Eye (tissue), 1 donor: Measurements from ENCODE around the gene MGP.

Experiments
- DNase-seq: peaks from one replicate; pipeline ENCODE4 v3.0.0-alpha.2; 2015

Gene MGP

DNA sequence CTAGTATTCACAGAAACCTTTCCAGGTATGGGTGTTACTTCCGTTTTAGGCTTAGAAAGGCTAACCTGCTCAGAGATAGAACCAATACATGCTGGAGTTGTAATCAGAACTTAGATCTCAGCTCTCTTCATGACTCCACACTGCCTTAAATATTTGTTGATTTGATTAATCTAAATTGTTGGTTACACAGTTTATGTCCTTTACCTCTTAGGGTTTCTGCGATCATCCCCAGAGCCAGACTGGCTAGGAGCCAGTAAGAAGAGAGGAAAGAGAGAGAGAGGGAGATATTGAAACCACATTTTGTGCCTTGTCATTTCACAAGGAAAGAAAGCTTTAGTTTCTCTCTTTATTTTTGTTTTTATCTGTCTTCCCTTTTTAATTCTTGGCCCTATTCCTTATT lies 16.8 kb upstream of the MGP start:
- no peak for DNase-seq

DNA sequence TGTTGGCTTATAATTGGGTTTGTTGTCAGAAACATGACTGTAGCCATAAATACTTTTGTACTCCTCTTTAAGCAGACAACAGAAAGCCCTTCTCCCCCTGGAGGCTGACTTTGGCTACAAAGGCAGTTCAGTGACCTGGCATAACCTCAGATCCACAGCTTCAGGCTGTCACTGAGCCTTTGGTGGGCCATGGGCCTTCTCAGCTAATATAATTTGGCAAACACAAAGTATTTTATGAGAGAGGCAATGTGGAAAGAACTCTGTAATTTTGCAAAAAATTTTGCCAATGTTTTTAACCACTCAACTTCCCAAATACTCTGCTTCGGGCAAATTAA lies 15.5 kb upstream of the MGP start:
- no peak for DNase-seq

DNA sequence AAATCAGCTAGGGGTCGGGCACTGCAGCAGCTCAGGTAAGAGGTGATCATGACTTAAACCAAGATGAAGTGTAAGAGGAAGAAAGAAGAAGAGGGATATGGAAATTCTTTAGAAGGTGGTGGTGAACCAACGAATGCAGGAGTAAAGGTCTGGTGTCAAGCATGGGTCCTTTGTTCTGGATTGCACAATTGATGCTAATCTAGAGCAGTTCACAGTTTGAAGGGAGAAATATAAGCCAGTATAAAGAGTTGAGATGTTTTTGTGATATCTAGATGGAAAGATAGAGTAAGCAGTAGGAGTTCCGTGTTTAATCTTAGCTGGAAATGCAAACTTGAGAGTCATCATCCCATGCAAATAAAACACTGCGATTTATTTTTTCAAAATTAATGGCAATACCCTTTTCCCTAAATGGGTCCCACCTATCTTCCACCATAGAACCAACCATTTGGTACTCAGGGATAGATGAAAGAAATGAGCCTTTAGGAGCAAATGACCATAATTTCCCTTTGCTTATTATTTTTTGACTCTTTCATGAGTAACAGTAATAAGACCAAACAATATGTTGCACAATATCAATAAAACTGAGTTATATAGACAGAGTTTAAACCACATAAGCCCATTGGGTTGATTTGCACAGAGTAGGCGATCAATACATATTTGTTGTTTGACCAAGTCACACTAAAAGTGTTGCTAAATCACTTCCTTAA lies 15.0 kb upstream of the MGP start:
- DNase-seq = no peak

DNA sequence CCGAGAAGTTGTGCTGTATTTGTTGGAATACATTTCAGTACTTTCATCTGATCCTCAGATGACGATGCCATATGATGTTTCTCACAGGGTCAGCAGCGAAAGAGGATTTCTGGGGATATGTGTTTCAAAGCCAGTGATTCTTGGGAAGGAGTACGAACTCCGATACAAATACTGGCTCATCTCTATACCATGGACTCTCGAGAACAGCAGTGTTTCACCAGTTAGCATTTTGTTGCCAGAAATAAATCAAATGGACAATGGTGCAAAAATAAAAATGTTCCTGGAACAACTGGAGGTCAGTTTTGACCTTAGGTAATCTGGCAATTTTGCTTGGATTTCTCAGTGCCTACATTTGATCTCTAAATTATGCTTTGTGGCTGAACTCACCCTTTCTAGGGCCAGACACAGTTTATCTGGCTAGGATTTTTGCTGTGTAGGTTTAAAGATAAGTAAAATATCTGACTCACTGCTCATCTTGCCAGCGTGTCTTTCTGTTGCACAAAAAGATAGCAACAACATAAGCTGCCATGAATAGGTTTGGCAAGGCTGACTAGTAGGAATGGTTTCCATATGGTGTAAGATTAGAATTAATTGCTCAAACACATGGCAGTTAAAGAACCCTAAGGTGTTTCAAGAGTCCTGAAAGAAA lies 11.0 kb upstream of the MGP start:
- peak; percentile 61 for DNase-seq

DNA sequence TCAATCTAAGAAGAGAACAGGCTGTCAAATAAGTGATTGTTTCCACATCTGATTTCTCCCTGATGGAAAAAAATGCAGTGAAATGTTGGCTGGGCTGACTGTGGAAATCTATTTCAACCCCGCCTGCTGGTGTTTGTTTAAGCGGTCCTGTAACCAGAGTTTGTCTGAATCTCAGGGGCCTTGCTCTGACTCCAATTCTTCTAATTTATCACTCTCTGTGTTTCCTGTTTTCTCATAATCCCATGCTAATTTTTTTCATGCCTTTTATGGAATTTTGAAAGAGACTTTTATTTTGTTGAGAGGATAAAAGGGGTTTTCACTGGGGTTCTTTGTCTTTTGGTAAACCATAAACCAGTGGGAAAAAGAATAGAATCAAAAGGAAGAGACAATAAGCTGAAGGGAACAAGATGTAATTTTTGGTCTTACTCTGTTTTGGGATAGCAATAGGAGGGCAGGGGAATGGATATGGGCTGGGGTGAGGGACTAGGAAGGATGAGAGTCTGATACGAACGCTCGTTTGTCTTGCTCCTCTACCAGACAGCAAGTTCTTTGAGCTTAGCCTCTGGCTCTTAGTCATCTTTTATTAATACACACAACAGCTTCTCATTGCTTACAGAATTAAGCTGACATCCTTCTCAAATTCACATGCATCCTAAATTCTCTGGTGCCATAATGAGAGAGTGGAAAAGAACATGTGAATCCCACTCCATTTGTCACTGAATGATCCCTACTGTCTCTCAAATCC lies 8.0 kb upstream of the MGP start:
- DNase-seq = no peak

DNA sequence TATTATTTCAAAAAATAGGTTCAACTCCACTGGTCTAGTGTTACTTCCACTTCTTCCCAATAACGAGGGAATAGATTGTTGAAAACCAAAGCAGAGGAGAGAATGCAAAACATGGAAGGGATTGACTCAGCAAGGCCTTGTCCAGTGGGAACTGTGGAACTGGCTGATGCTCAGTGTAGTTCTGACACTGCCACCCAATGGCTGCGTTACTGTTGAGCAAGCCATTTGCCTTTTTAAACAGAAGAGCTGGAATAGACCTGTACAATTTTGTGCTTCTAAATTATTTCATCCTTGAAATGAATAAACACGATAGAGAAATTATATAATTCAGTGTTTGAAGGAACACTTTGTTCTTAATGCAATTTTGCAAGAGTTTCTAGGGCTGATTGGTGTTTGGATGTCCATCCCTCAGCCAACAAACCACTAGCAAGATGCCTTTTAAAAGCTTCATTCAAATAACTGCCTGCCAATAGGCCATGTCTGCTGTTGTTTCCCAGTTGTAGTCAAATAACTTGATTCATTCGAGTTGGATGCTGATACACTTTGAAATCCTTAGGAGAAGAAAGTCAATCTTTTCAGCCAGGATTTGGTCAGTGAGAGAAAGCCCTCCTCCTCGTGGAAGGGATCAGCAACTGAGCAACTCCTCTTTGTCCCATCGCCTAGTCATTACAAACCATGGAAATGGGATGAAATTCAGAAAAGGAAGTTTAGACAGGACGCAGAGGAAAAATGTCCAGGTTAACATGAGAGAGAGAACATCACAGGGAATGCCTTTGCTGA lies 7.3 kb upstream of the MGP start:
- no peak for DNase-seq

DNA sequence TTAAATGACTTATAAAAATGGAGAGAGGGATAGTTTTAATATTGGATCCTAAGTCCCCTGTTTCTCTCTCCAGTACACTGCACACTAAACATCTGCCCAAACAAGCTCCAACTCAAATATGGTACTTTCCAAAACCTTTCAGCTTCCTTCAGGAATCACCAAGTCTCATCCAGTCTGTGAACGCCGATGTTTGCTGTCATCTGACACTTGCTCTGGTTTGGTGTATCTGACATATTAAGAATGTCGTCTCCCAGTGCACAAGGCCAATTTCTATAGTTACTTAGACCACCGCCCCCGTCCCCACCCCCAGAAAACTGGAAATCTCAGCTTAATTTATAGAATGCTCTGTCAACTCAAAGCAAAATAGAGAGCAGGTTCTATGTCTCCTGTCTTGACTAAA lies 5.0 kb upstream of the MGP start:
- DNase-seq = no peak

DNA sequence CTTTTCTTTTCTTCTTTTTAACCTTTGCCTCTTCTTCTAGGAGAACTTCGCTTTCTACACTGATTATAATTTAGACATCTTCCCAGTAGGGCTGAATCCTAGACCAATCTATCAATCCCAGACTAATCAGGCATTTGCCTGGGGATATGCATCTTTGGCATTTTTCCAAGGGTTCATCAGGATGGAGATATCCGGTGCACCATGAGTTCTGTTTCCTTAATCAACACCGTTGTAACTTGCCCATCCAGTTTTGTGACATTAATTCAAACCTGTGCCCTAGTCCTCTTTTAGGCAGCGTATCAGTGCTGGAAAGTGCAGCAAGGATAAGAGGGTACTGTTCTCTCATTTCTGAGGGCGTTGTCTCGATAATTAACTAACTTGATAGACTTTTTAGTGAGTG lies 617 bp upstream of the MGP start:
- no peak for DNase-seq

DNA sequence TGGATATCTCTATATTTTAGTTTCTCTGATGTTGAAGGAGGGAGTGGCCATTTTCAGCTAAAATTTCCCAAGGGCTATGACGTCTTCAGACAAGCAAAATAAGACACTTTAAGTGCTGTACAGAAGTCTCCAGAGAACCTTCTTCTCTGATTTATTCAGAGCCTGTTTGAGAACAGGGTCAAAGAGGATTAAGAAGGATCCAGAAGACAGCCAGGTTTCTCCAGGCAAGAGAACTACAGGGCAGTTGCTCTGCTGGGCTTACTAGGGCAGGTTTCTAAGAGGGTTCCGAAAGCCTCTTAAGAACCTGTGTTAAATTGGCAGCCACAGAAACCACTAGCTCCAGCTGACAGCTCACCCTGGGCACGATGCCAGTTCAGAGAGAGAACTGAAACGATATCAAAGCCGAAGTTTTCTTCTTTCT lies 1.2 kb downstream of the MGP start:
- DNase-seq = peak; percentile 79

DNA sequence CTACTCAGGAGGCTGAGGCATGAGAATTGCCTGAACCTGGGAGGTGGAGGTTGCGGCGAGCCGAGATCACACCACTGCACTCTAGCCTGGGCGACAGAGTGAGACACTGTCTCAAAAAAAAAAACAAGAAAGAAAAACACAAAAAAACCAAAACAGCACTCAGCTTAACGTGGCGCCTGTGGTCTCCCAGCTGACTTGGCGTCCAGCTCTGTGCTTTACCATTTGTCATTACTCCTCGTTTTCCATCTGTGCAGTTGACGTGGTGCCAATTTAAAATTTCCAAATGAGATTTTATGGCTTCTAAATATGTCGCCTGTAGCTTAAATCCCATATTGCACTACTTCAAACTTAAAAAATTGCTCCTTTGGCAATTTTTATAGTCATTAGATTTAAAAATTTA lies 2.0 kb downstream of the MGP start:
- peak; percentile 24 for DNase-seq

DNA sequence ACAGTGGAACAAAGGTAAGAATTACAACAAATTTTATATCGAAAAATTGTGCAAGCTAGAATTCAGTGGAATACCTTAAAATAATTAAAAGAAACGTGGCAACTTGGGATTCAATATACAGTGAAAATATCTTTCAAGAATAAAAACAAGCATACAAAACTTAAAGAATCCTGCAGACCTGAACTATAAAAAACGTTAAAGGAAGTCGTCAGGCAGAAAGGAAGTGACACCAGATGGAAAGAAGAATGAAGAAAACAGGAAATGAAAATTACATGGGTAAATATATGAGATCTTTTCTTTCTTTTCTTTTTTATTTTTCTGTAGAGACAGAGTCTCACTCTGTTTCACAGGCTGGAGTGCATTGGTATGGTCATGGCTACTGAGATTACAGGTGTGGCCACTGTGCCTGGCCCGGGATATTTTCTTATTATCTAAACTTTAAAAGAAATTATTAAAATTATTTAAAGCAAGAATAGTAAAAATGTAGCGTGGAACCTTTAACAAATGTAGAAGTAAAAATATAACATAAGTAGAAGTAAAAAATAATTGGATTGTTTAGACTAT lies 4.7 kb downstream of the MGP start:
- DNase-seq = no peak

DNA sequence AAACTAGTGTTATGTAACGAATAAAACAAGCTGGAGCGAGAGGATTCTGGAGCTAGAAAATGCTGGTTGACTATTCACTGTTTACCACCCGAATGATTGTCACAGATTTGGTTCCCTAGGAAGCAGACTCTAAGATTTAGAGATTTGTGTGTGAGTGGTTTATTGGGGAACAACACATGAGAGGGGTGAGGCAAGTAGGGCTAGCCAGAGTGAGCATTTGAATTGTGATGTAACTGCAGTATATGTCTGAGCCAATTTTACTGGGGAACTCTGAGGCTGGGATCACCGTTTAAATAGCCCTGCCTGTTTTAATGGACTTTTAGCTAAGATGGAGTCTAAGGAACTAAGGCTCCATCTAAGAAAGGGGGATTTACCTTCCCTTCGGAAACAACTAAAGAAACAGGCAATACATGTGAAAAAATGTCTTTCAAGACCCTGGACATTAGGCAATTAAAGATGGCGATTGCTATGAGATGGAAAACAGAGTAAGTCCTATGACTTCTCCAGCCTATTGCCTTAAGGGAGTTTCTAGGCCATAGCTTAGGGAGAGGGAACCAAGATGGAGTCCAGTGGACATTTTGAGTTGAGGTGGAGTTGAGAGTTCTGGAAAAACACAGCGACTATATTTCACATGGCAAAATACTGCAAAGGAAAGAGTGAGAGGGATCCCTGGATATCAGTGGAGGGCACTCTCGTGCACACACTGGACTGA lies 6.3 kb downstream of the MGP start:
- DNase-seq = no peak

DNA sequence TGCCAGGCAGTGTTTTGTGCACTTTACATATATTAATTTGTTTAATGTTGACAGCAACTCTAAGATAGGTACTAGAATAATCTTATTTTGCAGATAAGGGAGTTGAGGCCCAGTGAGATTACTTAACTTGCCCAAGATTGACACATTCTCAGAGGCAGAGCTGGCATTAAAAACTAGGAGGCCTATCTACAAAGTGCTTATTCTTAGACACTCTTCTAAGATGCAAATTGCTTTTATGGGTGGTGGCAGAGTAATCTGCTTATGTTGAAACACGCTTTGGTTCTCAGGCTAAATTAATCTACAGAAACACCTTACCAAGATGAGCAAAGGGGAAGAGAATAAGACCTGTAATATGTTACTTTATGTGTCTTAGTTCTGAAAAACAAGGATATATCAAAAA lies 7.2 kb downstream of the MGP start:
- no peak for DNase-seq

DNA sequence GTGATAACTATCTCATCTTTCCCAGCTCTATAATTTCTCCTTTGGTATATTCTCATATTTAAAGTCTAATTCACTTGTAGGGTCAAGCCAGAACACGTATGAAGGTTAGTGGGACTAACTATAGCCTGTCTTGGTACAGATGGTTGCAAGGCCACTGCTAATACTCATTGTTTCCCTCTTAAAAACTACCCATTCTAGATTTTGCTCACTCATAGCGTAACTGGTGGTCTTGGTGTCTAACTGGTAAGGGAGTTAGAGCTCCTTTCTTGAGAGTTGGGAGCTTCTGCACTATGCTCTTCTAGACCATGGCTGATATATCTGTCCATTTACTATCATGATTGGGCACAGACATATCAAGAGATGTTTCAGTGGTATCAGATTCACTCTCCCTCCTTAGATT lies 8.8 kb downstream of the MGP start:
- no peak for DNase-seq

DNA sequence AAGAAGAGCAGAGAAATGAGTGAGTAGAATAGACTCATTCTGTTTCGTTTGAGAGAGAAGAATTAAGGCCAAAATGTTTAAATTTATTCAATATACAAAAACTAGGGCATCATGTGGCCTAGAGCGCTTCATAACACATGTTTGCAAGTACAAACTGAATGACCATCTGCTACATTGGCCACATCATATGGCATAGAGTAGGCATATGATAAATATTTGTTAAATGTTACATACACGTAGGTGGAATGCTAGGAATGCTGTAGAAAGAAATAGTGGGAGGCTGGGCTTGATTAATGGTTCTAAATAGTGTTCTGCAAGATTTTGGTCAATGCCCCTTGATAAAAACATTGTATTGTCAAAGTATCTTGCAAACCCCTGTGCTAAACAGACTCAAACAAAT lies 10.8 kb downstream of the MGP start:
- no peak for DNase-seq

DNA sequence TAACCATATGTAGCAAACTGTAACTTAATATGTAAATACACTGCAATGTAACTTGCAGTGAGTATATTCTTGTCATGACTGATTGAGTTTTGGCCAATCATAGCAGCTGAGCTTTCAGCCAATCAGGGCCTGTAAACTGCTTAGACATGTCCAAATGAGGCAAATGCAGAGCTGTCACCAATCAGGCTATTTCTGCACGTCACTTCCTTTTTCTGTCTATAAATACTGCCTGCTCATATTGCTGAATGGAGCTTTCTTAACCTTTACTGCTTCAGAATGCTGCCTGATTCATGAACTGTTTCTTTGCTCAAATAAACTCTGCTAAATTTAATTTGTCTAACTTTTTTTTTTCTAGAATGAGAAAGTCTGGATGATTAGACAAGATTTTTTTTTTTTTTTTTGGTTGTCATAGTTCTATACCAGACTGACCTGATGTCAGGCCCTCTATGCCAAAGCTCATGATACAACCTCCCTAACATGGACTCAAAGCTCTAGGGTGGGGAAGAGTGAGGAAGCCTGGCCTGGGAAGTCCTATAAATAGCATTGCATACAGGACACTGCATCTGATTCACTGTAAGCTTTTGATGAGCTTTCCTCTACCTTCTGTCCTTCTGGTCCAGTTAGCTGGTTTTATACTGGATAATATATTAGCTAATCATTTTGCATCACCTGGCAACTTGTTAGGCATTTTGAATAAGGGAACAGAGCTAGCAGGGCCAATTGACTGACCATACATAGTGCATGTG lies 12.0 kb downstream of the MGP start:
- no peak for DNase-seq

DNA sequence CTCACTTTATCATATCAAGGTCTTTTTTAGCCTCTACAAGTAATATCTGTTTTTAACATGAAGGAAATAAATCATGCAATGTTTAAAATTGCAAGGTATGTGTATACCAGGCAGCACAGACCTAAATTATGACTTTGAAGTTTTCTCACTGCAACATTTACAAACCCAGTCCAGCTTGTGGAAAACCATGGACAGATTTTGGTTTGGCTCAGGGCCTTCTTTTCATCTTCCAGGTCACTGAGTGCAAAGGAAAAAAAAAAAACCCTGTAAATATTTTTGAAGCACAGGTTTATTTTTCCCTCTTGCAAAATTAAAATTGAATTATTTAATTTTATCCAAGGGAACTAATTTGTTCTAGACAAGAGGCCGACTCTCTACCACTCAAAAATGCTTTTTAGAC lies 13.8 kb downstream of the MGP start:
- DNase-seq = no peak

DNA sequence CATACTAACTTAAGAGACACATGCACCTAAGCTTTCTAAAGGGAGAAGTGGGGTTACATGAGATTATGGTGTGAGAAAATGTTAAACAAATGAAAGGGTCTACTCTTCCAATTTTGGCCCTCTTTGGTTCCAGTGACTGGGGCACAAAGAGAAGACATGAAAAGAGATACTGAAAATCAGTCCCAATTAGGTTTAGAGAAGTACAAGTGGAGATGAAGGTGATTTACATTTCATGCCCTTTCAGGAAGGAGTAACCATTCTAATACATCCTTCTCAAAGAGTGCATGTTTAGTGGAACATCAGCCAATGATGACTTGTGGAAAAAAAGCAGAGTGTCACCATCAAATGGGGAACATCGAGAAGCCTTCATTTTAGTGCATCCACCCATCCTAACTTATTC lies 14.4 kb downstream of the MGP start:
- DNase-seq = no peak

DNA sequence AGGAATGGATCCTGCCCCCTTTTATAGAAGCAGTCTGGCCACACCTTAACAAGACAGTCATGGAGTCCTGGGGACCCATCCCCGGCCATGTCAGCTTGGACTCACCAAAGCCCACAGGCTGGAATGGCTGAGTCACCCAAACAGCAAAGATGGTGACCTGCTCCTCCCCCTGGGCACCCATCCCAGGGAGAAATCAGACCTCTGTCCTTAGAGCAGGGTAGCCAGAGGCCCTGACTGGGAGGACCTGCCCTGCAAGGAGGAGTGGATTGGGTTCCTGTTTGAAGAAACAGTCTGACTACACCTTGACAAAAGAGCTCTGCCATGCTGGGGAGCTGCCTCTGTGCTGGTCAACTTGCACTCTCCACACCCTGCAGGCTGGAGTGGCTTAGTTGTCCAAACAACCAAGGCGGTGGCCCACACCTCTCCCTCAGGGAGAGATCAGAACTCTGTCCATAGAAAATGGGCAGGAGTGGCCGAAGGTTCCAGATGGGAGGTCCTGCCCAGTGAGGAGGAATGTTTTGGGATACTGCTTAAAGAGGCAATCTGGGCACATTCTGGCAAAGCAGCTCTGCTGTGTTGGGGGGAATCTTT lies 16.6 kb downstream of the MGP start:
- no peak for DNase-seq

DNA sequence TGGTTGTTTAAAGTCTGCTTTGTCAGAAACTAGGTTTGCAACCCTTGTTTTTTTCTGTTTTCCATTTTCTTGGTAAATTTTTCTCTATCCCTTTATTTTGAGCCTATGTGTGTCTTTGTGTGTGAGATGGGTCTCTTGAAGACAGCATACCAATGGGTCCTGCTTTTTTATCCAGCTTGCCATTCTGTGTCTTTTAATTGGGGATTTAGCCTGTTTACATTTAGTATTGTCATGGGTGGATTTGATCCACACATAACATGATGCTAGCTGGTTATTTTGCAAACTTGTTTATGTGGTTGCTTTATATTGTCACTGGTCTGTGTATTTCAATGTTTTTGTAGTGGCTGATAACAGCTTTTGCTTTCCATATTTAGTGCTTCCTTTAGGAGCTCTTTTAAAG lies 25.2 kb downstream of the MGP start:
- DNase-seq = no peak

DNA sequence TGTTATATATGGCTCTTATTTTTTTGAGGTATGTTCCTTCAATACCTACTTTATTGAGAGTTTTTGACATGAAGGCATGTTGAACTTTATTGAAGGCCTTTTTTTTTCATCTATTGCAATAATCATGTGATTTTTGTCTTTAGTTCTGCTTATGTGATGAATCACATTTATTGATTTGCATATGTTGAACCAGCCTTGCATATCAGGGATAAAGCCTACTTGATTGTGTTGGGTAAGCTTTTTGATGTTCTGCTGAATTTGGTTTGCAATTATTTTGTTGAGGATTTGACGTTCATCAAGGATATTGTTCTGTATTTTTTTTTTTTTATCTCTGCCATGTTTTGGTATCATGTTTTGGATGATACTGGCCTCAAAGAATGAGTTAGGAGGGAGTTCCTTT lies 27.1 kb downstream of the MGP start:
- DNase-seq = no peak
